GM12878 (cell line): ENCODE measurements around the gene ARHGAP45. TPM values are rescaled to one million over a fixed set of nuclear protein-coding genes. Genes with fewer than 3 reads are reported as not detected.

ENCODE experiments used
- ATAC-seq: fragments of 200-7000 bp; cut with Tn5 transposase; 3 replicates; pipeline ENCODE4 v1.9.1; 2020; ENCODE audit warnings: mild to moderate bottlenecking, moderate library complexity
- BruUV-seq: library from RNA; stranded (reverse); fragments of 400-500 nt; replicated peaks from 2 replicates; lab custom pipeline; 2021; lab: Mats Ljungman, UMichigan
- CTCF ChIA-PET: fragments of 300-600 bp; sonication (Branson Sonifier 250); formaldehyde crosslinking; extraction: SDS; loops from one replicate; lab custom pipeline; 2021; ENCODE audit warnings: inconsistent platforms; lab: Yijun Ruan, JAX
- POLR2A ChIA-PET: fragments of 350-600 bp; formaldehyde crosslinking; extraction: SDS; loops from one replicate; lab custom pipeline; 2021; ENCODE audit warnings: inconsistent platforms; lab: Charles Lee
- RAD21 ChIA-PET: fragments of 300-600 bp; sonication (Branson Sonifier 250); formaldehyde crosslinking; loops from one replicate; lab custom pipeline; 2023; ENCODE audit warnings: antibody characterized with exemption; ENCODE audit not compliant: unreplicated experiment; lab: Charles Lee
- SMC1A ChIA-PET: fragments of 300-600 bp; sonication (Branson Sonifier 250); formaldehyde crosslinking; loops from one replicate; lab custom pipeline; 2023; ENCODE audit not compliant: unreplicated experiment, uncharacterized antibody; lab: Charles Lee
- DNase-seq: peaks from one replicate; pipeline ENCODE4 v3.0.0-alpha.2; 2011; ENCODE audit warnings: low read depth, low spot score
- FAIRE-seq: peaks from 3 replicates; lab custom pipeline; 2011; peaks lifted over from hg19 to GRCh38; lab: Jason Lieb, UNC
- H2AFZ ChIP-seq: 2 replicates; pipeline ENCODE4 v1.6.0; 2011; ENCODE audit warnings: low read depth, low read length, control low read depth; ENCODE audit not compliant: control insufficient read depth
- H3K27ac ChIP-seq: 2 replicates; pipeline ENCODE4 v1.5.1; 2011; ENCODE audit warnings: control low read depth; ENCODE audit not compliant: control insufficient read depth, insufficient read depth
- H3K27me3 ChIP-seq, 2 experiments: replicated peaks in 1 of 2; 2 replicates each; pipeline versions ENCODE4 v1.6.0 to v1.6.1; 2011; ENCODE audit warnings: low read length in 1 of 2; ENCODE audit not compliant: control insufficient read depth in 2 of 2, insufficient read depth in 2 of 2
- H3K36me3 ChIP-seq, 2 experiments: 2 replicates each; pipeline ENCODE4 v1.5.1; 2011; ENCODE audit warnings: low read length in 1 of 2; ENCODE audit not compliant: control insufficient read depth in 2 of 2, insufficient read depth in 2 of 2
- H3K4me1 ChIP-seq: 2 replicates; pipeline ENCODE4 v1.6.1; 2011; ENCODE audit warnings: mild to moderate bottlenecking, low read length, moderate library complexity, mixed read lengths; ENCODE audit not compliant: control insufficient read depth, insufficient read depth
- H3K4me2 ChIP-seq: 2 replicates; pipeline ENCODE4 v1.6.0; 2011; ENCODE audit warnings: control low read depth; ENCODE audit not compliant: control insufficient read depth, insufficient read depth
- H3K4me3 ChIP-seq: fragments of 200-600 bp; sonication (generic); 2 replicates; pipeline ENCODE4 v1.5.1; 2016
- H3K79me2 ChIP-seq: 2 replicates; pipeline ENCODE4 v1.6.0; 2011; ENCODE audit warnings: low read length; ENCODE audit not compliant: control insufficient read depth, insufficient read depth
- H3K9ac ChIP-seq: 2 replicates; pipeline ENCODE4 v1.8.0; 2011; ENCODE audit warnings: low read length, control low read depth, mixed read lengths; ENCODE audit not compliant: control insufficient read depth, insufficient read depth
- H3K9me3 ChIP-seq: replicated peaks from 3 replicates; pipeline ENCODE4 v1.5.1; 2011; ENCODE audit warnings: mild to moderate bottlenecking, low read length; ENCODE audit not compliant: control insufficient read depth, insufficient read depth
- H4K20me1 ChIP-seq: 2 replicates; pipeline ENCODE4 v1.6.0; 2011; ENCODE audit not compliant: control insufficient read depth, insufficient read depth
- BACH1 ChIP-seq: fragments of 450-650 bp; IDR thresholded peaks from 2 replicates; pipeline ENCODE4 v1.6.1; 2017; ENCODE audit warnings: mild to moderate bottlenecking, borderline replicate concordance
- GABPA ChIP-seq: IDR thresholded peaks from 2 replicates; pipeline ENCODE4 v1.6.1; 2014; ENCODE audit warnings: antibody characterized with exemption, low read depth, mild to moderate bottlenecking, inconsistent platforms
- MYB ChIP-seq: fragments of 150-350 bp; IDR thresholded peaks from 2 replicates; pipeline ENCODE4 v1.6.1; 2014; ENCODE audit warnings: mild to moderate bottlenecking, low read depth, low read length, borderline replicate concordance
- NFYB ChIP-seq: IDR thresholded peaks from 2 replicates; pipeline ENCODE4 v1.6.1; 2011; ENCODE audit warnings: low read depth, mild to moderate bottlenecking, low read length, improper control_type of control experiment, moderate library complexity; ENCODE audit not compliant: insufficient read depth
- NR2C2 ChIP-seq: IDR thresholded peaks from 2 replicates; pipeline ENCODE4 v1.6.1; 2011; ENCODE audit warnings: borderline replicate concordance, low read depth; ENCODE audit not compliant: control insufficient read depth, insufficient read length
- PAX5 ChIP-seq: IDR thresholded peaks from 2 replicates; pipeline ENCODE4 v1.6.1; 2011; ENCODE audit warnings: low read depth, low read length, borderline replicate concordance
- RAD21 ChIP-seq: IDR thresholded peaks from 2 replicates; pipeline ENCODE4 v1.6.1; 2011; ENCODE audit warnings: mild to moderate bottlenecking, low read depth, low read length, moderate library complexity; ENCODE audit not compliant: insufficient read depth
- RAD51 ChIP-seq: fragments of 450-650 bp; IDR thresholded peaks from 2 replicates; pipeline ENCODE4 v1.6.1; 2016; ENCODE audit warnings: moderate library complexity, mild to moderate bottlenecking, inconsistent platforms
- RB1 ChIP-seq: fragments of 450-650 bp; formaldehyde crosslinking; IDR thresholded peaks from 2 replicates; pipeline ENCODE4 v1.6.1; 2017; ENCODE audit warnings: mild to moderate bottlenecking, borderline replicate concordance
- RCOR1 ChIP-seq: conservative IDR thresholded peaks from 2 replicates; pipeline ENCODE4 v1.6.1; 2012; ENCODE audit warnings: low read depth, low read length, improper control_type of control experiment
- SMC3 ChIP-seq: IDR thresholded peaks from 2 replicates; pipeline ENCODE4 v1.6.1; 2011; ENCODE audit warnings: low read length, improper control_type of control experiment, borderline replicate concordance
- SPI1 ChIP-seq: IDR thresholded peaks from 2 replicates; pipeline ENCODE4 v1.6.1; 2011; ENCODE audit warnings: low read depth, mild to moderate bottlenecking, low read length, moderate library complexity, borderline replicate concordance; ENCODE audit not compliant: insufficient read depth
- SREBF1 ChIP-seq: IDR thresholded peaks from 2 replicates; pipeline ENCODE4 v1.6.1; 2012; ENCODE audit warnings: mild to moderate bottlenecking, low read length
- WRNIP1 ChIP-seq: IDR thresholded peaks from 2 replicates; pipeline ENCODE4 v1.6.1; 2011; ENCODE audit warnings: low read depth, low read length, improper control_type of control experiment, borderline replicate concordance
- ZNF274 ChIP-seq: IDR thresholded peaks from one replicate; pipeline ENCODE4 v1.8.0; 2011; ENCODE audit not compliant: insufficient read length, insufficient read depth
- WGBS: methylation state at CpG from one replicate; pipeline ENCODE4 v1.1.6; 2016; ENCODE audit warnings: low lambda C conversion rate; ENCODE audit not compliant: insufficient replicate concordance, insufficient coverage; ENCODE audit errors: missing lambda C conversion rate; 5-methylcytosine and 5-hydroxymethylcytosine counted together
- in situ Hi-C: fragments of 300-500 bp; cut with MboI; formaldehyde crosslinking; loops from 9 replicates; pipeline ENCODE4 v1.14.3; 2018; ENCODE audit warnings: mixed read lengths
- intact Hi-C: fragments of 100-400 bp; cut with micrococcal nuclease; formaldehyde crosslinking; loops from one replicate; pipeline ENCODE4 v1.14.2; 2022; ENCODE audit not compliant: unreplicated experiment
- polyA plus RNA-seq, 11 experiments: library from polyadenylated mRNA; depleted of rRNA in 4 of 11; unstranded in 6 of 11; stranded (reverse) in 5 of 11; fragments of >200 nt; fragmentation: Nextera tagmentation in 4 of 11; fragmentation: Illumina TruSeq in 1 of 11; extraction: Ambion mirVana in 4 of 11; extraction: Trizol in 1 of 11; gene quantifications; 1 replicate in 1 of 11; 2 replicates in 10 of 11; pipeline versions ENCODE4 v1.2.1 to v1.2.3, GENCODE V29; 2011 to 2016; ENCODE audit warnings: inconsistent platforms in 2 of 11, missing spikeins in 2 of 11, low read depth in 1 of 11
- total RNA-seq, 4 experiments: library from RNA; depleted of rRNA in 3 of 4; stranded (reverse); fragments of >200 nt in 3 of 4; fragmentation: Illumina TruSeq in 1 of 4; extraction: Trizol in 1 of 4; gene quantifications; 2 replicates each; pipeline versions ENCODE4 v1.2.1 to v1.2.3, GENCODE V29; 2013 to 2021
- TF ChIP-seq, protein P1 (sequence below): fragments of 450-650 bp; IDR thresholded peaks from 2 replicates; pipeline ENCODE4 v1.6.1; 2017; ENCODE audit warnings: antibody characterized with exemption, mild to moderate bottlenecking, moderate library complexity
- TF ChIP-seq, protein P2 (sequence below): IDR thresholded peaks from 2 replicates; pipeline ENCODE4 v1.6.1; 2011; ENCODE audit warnings: borderline replicate concordance, low read depth, mild to moderate bottlenecking, moderate library complexity, low read length; ENCODE audit not compliant: insufficient read depth, poor library complexity, severe bottlenecking

ARHGAP45 gene
- total and polyA plus RNA-seq, 10 of the 15 experiments (the other 5 are each of a cell fraction or from before 2014, with no cell fraction given), result 1.4 to 151 (median 59.9) TPM

DNA sequence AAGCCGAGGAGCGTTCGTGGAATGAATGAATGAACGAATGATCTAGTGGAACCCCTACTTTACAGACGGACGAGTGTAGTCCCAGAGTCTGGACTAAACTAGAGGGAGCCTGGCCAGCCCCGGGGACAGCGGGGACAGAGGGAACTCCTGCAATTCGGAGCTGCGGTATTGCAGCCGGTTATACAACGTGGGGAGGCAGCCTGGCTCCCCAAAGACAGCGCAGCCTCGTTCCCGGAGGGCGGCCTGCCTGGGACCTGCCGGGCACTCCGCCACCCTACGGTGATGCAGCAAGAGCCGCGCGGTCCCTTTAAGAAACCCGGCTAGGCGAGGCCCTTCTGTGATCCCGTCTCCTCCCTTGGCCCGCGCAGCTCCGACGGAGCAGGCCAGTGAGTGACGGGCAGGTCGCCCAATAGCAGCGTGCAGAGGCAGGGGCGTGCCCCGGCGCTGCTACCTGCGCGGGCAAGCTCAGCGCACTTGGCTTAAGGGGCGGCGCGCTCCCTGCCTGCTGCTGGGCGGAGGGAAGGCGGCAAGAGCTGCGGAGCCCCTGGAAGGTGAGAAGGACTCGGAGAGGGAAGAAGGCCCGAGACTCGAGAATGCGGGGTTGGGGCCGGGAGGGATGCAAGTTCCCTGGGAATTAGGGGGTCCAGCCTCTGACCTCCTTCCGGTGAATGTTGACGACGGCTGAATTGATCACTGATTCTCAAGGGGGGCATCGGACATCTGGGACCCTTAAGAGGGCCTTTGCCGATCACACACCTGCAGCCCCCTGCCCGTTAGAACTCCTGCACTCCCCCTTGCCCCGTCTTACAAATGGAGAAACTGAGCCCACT lies 27.1 kb upstream of the ARHGAP45 start, which contains the start of gene ABCA7:
TSS of gene ABCA7 (plus strand) at position 462 of the 830 bp plus-strand sequence. CDS start 1,255 bp downstream, outside the sequence.
- intact Hi-C loops, result loop anchor here (2.0 kb wide), 1 partner anchor 23 kb away; no protein-coding TSS in a partner anchor
- no peak for TF ChIP-seq ZNF274
- TF ChIP-seq MYB, result no peak
- no peak; the same call in none of the 2 replicates for TF ChIP-seq BACH1
- TF ChIP-seq SMC3, result no peak
- peak; percentile 35; the same call in 1 of the 2 replicates for TF ChIP-seq PAX5
- TF ChIP-seq, protein P1, sequence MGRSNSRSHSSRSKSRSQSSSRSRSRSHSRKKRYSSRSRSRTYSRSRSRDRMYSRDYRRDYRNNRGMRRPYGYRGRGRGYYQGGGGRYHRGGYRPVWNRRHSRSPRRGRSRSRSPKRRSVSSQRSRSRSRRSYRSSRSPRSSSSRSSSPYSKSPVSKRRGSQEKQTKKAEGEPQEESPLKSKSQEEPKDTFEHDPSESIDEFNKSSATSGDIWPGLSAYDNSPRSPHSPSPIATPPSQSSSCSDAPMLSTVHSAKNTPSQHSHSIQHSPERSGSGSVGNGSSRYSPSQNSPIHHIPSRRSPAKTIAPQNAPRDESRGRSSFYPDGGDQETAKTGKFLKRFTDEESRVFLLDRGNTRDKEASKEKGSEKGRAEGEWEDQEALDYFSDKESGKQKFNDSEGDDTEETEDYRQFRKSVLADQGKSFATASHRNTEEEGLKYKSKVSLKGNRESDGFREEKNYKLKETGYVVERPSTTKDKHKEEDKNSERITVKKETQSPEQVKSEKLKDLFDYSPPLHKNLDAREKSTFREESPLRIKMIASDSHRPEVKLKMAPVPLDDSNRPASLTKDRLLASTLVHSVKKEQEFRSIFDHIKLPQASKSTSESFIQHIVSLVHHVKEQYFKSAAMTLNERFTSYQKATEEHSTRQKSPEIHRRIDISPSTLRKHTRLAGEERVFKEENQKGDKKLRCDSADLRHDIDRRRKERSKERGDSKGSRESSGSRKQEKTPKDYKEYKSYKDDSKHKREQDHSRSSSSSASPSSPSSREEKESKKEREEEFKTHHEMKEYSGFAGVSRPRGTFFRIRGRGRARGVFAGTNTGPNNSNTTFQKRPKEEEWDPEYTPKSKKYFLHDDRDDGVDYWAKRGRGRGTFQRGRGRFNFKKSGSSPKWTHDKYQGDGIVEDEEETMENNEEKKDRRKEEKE, result 0 out of 2 replicates have a peak, but pooled peaks have one; percentile 11
- TF ChIP-seq GABPA, result no peak
- peak; percentile 92 for TF ChIP-seq NFYB
- TF ChIP-seq RCOR1, result no peak
- TF ChIP-seq RAD21, result no peak
- no peak for TF ChIP-seq SREBF1
- no peak for TF ChIP-seq SPI1
- TF ChIP-seq, protein P2, sequence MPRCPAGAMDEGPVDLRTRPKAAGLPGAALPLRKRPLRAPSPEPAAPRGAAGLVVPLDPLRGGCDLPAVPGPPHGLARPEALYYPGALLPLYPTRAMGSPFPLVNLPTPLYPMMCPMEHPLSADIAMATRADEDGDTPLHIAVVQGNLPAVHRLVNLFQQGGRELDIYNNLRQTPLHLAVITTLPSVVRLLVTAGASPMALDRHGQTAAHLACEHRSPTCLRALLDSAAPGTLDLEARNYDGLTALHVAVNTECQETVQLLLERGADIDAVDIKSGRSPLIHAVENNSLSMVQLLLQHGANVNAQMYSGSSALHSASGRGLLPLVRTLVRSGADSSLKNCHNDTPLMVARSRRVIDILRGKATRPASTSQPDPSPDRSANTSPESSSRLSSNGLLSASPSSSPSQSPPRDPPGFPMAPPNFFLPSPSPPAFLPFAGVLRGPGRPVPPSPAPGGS, result peak; percentile 77
- peak; percentile 88; the same call in 1 of the 2 replicates for TF ChIP-seq RB1
- no peak for TF ChIP-seq NR2C2
- no peak for TF ChIP-seq RAD51
- no peak for TF ChIP-seq WRNIP1

More for the DNA sequence above, 27.1 kb upstream of the ARHGAP45 start, which contains the start of gene ABCA7:
- ChIA-PET POLR2A (interaction anchor here (0.6 to 6.3 kb wide), 9 partner anchors 9 to 147 kb away, joined by 3 to 83 read pairs (median 6); partner anchors contain the start of genes ARHGAP45, CNN2 and RNU6-2), RAD21 (interaction anchor here (0.8 to 4.5 kb wide), 6 partner anchors 12 to 92 kb away, joined by 3 to 39 read pairs (median 4); partner anchors contain the start of genes ARHGAP45 and CNN2), CTCF (interaction anchor here (0.9 to 2.3 kb wide), 5 partner anchors 18 to 229 kb away, joined by 3 to 10 read pairs (median 3); partner anchors contain the start of gene CIRBP), SMC1A (interaction anchor here (1.3 to 5.9 kb wide), 5 partner anchors 12 to 63 kb away, joined by 3 to 22 read pairs (median 4); partner anchors contain the start of gene CNN2)
- DNase-seq, result peak; percentile 93
- Histone ChIP-seq H3K27ac (peak within 1 kb of the TSS; percentile 78), H3K4me1 (peaks cover 38% of the 10 kb centered on the region), H3K27me3 (no peaks in the 10 kb centered on the region), H3K9ac (peak within 1 kb of the TSS; percentile 81), H3K9me3 (no peaks in the 10 kb centered on the region; the same call in 2 of the 3 replicates), H4K20me1 (no peaks in the 10 kb centered on the region), H3K4me3 (peak within 1 kb of the TSS; percentile 79), H2AFZ (peak within 1 kb of the TSS; percentile 71), H3K36me3 (peaks cover 7 to 8% of the 10 kb centered on the region in 2 experiments; a peak in 3 of 4 replicates), H3K4me2 (peak within 1 kb of the TSS; percentile 73), H3K79me2 (peaks cover 3% of the 10 kb centered on the region; the same call in 1 of the 2 replicates)
- BruUV-seq, result no TSS peak
- under 1% methylated on average over 51 of the region's 56 CpGs for WGBS
- FAIRE-seq, result peak; percentile 98
- in situ Hi-C loops, result no loop called here
- ATAC-seq, result peak; percentile 90
